GF-D8 (cell line): ENCODE measurements around the gene LMF1.

Experiments used
- DNase-seq: peaks from one replicate; lab custom pipeline; 2025; lab: John Stamatoyannopoulos, UW

Gene LMF1

DNA sequence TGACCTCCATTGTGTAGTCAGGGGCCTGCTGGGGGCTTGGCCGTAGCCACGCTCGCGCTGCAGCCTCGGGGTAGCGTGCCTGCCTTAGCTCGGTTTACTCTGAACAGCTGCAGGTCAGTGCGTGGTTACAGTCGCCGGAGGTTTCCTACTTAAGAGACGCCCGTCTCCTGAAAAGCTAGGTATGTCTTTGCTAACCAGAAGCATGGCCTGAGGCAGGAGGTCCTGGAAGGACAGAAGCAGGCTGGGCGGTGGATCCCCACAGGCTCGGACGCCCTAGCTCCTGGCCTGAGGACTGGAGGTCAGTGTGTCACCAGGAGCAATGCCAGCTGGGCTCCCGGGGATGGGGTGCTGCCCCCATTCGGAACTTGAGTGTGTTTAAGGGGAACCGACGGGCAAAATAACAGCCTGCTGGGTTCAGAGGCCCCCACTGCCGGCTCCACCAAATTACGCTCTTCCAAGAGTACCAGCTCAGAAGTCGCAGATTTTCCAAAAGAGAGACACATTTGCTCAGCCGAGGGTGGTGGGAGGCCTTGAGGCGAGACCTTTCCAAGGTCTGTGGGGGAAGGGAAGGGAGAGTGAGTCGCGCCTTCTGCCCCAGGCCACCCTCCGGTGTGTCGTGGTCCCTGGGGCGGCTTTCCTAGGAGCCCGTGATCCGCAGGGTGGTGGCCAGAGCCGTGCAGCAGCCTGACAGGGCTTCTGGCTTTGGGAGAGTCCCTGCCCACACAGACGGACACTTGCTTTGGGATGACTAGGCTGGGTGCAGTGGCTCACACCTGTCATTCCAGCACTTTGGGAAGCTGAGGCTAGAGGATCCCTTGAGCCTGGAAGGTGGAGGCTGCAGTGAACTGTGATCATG is 166.4 kb downstream of the LMF1 start:
- no peak for DNase-seq

DNA sequence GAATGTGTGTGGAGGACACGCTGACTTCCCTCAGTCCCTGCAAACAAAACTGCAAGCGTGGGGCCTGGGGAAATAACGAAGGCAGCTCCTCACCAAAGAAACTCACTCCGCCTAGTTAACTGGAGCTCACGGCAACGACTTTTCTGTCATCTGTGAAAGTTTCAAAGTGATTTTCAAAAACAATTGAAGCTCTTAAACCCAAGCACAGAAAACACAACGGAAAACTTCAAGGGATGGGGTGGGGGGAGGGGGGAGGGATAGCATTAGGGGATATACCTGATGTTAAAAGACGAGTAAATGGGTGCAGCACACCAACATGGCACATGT is 167.1 kb downstream of the LMF1 start:
- DNase-seq = no peak
